ENCODE results near the gene LPP. TPM values are rescaled to one million over a fixed set of nuclear protein-coding genes. Genes with fewer than 3 reads are reported as not detected.

Gene LPP
- total and polyA plus RNA-seq, 2 donors (not counting 1 experiment from before 2014, with no cell fraction given): 7.6 to 81.7 TPM

DNA sequence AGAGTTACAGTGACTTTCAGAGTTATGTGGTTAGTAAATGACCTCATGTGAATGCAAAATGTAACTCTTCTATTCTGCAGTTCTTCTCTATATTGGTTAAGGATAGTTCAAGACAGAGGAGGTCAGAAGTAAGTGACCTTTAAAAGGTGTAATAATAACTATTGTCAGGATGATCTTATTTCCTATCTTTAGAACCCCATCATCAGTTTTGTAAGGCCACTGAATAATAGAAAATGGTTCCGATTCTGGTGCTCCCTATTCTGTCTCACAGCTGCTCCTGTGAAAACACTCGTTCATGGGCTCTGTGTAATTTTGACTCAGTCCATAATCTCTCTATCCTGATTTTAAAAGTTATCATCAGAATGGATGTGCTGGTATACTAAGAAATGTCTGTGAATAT lies 463.3 kb downstream of the LPP start:
- ATAC-seq (ENCODE audit: low read depth) (no peak), DNase-seq (no peak)
- Mint-ChIP-seq H3K27me3 (no peaks in the 10 kb centered on the region), H3K4me1 (no peaks in the 10 kb centered on the region), H3K9me3 (ENCODE audit: insufficient read depth) (no peaks in the 10 kb centered on the region), H3K27ac (no peak overlapping the region), H3K4me3 (no peak overlapping the region)
- no peaks in the 10 kb centered on the region for H3K4me1 ChIP-seq (ENCODE audit: control insufficient read depth in 2 of 2, insufficient read depth in 2 of 2, low read length in 2 of 2)
- no peak overlapping the region for H3K4me2 ChIP-seq (replicated peaks; ENCODE audit: low read depth, low read length, poor library complexity, severe bottlenecking)
- H3K4me3 ChIP-seq (ENCODE audit: control extremely low read depth in 1 of 5, extremely low read depth in 1 of 5, insufficient read depth in 1 of 5, low read depth in 2 of 5, low read length in 4 of 5): no peak overlapping the region
- H4K20me1 ChIP-seq (ENCODE audit: control insufficient read depth, insufficient read depth, low read length, poor library complexity, severe bottlenecking): no peaks in the 10 kb centered on the region
- H3K27ac ChIP-seq (ENCODE audit: low read length in 2 of 2): no peak overlapping the region
- ChIA-PET POLR2A (no interaction called here), CTCF (no interaction called here)
- no peak overlapping the region for H2AFZ ChIP-seq (ENCODE audit: insufficient read depth, low read depth, low read length, poor library complexity, severe bottlenecking)
- no peak overlapping the region for H3K9ac ChIP-seq (ENCODE audit: low read length)
- H3K27me3 ChIP-seq (replicated peaks in 1 of 4; ENCODE audit: control extremely low read depth in 1 of 4, control insufficient read depth in 3 of 4, insufficient read depth in 4 of 4, low read length in 3 of 4): no peaks in the 10 kb centered on the region
- no peaks in the 10 kb centered on the region for H3K79me2 ChIP-seq (ENCODE audit: control insufficient read depth, insufficient read depth, low read length)
- TF ChIP-seq, protein P1, sequence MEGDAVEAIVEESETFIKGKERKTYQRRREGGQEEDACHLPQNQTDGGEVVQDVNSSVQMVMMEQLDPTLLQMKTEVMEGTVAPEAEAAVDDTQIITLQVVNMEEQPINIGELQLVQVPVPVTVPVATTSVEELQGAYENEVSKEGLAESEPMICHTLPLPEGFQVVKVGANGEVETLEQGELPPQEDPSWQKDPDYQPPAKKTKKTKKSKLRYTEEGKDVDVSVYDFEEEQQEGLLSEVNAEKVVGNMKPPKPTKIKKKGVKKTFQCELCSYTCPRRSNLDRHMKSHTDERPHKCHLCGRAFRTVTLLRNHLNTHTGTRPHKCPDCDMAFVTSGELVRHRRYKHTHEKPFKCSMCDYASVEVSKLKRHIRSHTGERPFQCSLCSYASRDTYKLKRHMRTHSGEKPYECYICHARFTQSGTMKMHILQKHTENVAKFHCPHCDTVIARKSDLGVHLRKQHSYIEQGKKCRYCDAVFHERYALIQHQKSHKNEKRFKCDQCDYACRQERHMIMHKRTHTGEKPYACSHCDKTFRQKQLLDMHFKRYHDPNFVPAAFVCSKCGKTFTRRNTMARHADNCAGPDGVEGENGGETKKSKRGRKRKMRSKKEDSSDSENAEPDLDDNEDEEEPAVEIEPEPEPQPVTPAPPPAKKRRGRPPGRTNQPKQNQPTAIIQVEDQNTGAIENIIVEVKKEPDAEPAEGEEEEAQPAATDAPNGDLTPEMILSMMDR (IDR thresholded peaks at IDR 0.05): no peak
- no peak for TF ChIP-seq EZH2 (IDR thresholded peaks at IDR 0.05; ENCODE audit: borderline replicate concordance, insufficient read depth, low read depth, low read length, poor library complexity, severe bottlenecking)
- no peaks in the 10 kb centered on the region for H3K9me3 ChIP-seq (ENCODE audit: control extremely low read depth in 1 of 3, control insufficient read depth in 2 of 3, insufficient read depth in 1 of 3, low read length in 2 of 3)
- no peaks in the 10 kb centered on the region for H3K36me3 ChIP-seq (replicated peaks in 1 of 2; ENCODE audit: control extremely low read depth in 1 of 2, control insufficient read depth in 1 of 2, extremely low read depth in 1 of 2, insufficient read depth in 2 of 2, low read length in 1 of 2)
- intact Hi-C loops (cut with micrococcal nuclease): no loop called here
- 100% methylated on average over 2 of the region's 2 CpGs for WGBS (ENCODE audit: insufficient coverage)

DNA sequence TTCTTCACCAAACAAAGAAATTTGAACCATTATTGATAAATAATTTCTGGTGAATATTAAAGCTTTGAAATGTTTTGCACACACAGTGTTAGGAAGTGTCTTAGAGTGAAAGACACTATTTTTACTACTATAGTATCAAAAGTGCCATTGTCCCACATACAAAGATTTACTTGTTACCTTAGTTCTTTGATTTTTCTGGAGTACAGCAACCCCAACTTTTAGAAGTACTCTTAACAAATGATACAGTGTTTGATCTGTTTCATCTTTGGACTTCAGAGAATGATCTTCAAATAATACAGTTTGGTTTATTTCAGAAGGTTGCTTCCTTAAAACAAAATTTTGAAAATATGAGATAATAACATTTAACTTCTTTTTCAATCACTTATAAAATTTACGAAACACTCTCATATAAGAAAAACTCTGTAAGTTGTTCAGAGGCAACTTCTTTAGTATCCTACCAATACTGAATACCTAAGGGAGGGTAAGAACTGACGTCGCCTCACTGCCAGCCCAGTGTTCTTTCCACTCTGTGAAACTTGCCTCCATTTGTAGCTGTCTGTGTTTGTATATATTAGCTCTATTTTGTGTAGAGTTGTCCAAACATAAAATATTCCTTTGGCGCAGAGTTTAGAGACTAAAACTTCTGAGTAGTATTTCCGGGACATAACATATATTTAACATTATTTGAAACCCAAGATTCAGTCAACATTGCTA lies 464.2 kb downstream of the LPP start:
- no peak overlapping the region for H3K4me2 ChIP-seq (replicated peaks; ENCODE audit: low read depth, low read length, poor library complexity, severe bottlenecking)
- POLR2A ChIA-PET: no interaction called here
- CTCF ChIA-PET: no interaction called here

More for the DNA sequence above, 464.2 kb downstream of the LPP start:
- Histone ChIP-seq H3K4me1 (ENCODE audit: control insufficient read depth in 2 of 2, insufficient read depth in 2 of 2, low read length in 2 of 2) (no peaks in the 10 kb centered on the region), H3K79me2 (ENCODE audit: control insufficient read depth, insufficient read depth, low read length) (no peaks in the 10 kb centered on the region), H3K27ac (ENCODE audit: low read length in 2 of 2) (no peak overlapping the region), H2AFZ (ENCODE audit: insufficient read depth, low read depth, low read length, poor library complexity, severe bottlenecking) (no peak overlapping the region), H3K4me3 (ENCODE audit: control extremely low read depth in 1 of 5, extremely low read depth in 1 of 5, insufficient read depth in 1 of 5, low read depth in 2 of 5, low read length in 4 of 5) (no peak overlapping the region), H4K20me1 (ENCODE audit: control insufficient read depth, insufficient read depth, low read length, poor library complexity, severe bottlenecking) (no peaks in the 10 kb centered on the region), H3K9ac (ENCODE audit: low read length) (no peak overlapping the region), H3K9me3 (ENCODE audit: control extremely low read depth in 1 of 3, control insufficient read depth in 2 of 3, insufficient read depth in 1 of 3, low read length in 2 of 3) (no peaks in the 10 kb centered on the region), H3K27me3 (replicated peaks in 1 of 4; ENCODE audit: control extremely low read depth in 1 of 4, control insufficient read depth in 3 of 4, insufficient read depth in 4 of 4, low read length in 3 of 4) (no peaks in the 10 kb centered on the region), H3K36me3 (replicated peaks in 1 of 2; ENCODE audit: control extremely low read depth in 1 of 2, control insufficient read depth in 1 of 2, extremely low read depth in 1 of 2, insufficient read depth in 2 of 2, low read length in 1 of 2) (no peaks in the 10 kb centered on the region)
- DNase-seq: no peak
- no peak for ATAC-seq (ENCODE audit: low read depth)
- no peak for TF ChIP-seq EZH2 (IDR thresholded peaks at IDR 0.05; ENCODE audit: borderline replicate concordance, insufficient read depth, low read depth, low read length, poor library complexity, severe bottlenecking)
- TF ChIP-seq, protein P1 (IDR thresholded peaks at IDR 0.05): no peak
- Mint-ChIP-seq H3K4me3 (no peak overlapping the region), H3K27ac (no peak overlapping the region), H3K4me1 (no peaks in the 10 kb centered on the region), H3K9me3 (ENCODE audit: insufficient read depth) (no peaks in the 10 kb centered on the region), H3K27me3 (no peaks in the 10 kb centered on the region)
- intact Hi-C loops (cut with micrococcal nuclease): no loop called here
- WGBS (ENCODE audit: insufficient coverage): no CpG with 5 or more reads among the region's 5 CpGs
